Activated CD4-positive, alpha-beta T cell treated with anti-CD3 and anti-CD28 coated beads for 1 hour (primary cell): Measurements from ENCODE around the gene SLC9A7.
"Not testable (repeated sequence)": the region's sequence is repeated elsewhere in the genome, so short reads cannot be mapped to it uniquely, and the experiment has no call there.

Experiments used
- DNase-seq: peaks from one replicate; pipeline ENCODE4 v3.0.0-alpha.2; 2020

Gene SLC9A7

DNA sequence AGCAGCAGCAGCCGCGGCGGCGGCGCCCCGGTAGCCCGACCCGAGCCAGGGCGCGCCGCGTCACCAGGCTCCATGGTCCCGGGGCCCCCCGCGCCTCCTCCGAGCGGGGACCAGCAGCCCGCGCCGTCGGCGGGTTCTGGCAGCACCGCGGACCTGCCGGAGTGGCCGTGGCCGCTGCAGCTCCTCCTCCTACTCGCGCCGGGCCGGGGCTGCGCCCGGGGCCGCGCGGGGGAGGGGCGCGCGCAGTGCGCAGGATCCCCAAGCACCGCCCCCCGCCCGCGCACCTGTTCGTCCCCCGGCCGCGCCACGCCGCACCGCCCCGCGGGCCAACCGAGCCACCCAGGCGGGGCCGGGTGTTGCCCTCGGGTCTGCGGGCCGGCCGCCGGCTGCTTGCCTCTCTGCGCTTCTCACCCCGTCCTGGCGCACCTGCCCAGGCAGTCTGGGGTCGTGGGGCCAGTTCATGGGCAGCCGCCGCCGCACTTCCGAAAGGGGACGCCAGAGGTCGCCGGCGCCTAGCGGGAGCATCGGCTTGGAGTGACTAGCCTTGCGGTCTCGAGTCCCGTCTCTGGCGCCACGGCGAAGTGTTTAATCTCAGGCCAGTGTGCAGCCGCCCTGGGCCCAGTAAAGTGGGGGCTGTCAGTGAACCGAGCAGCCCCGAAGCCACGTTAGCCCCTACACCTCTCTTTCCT, at the start of gene SLC9A7:
Gene SLC9A7 (minus strand): TSS at position 163 of the 689 bp plus-strand sequence. CDS start 89 bp downstream, at position 74.
- peak; percentile 62 for DNase-seq

DNA sequence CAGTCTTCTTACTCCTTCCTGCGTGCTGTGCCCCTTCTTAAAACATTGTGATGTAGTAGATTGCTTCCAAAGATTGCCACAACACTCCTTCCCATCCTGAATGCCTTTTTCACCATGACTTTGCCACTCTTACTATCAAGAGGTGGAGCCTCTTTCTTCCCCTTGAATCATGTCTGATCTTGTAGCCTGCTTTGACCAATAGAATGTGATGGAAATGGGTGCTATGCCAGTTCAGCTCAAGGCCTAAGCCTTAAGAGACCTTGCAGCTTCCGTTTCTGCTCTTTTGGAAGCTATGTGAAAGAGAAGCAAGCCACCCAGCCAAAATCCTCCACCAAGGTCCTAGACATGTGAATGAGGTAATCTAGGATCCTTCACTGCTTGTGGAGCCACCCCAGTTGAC, 46.4 kb upstream of the SLC9A7 start:
- DNase-seq = no peak

DNA sequence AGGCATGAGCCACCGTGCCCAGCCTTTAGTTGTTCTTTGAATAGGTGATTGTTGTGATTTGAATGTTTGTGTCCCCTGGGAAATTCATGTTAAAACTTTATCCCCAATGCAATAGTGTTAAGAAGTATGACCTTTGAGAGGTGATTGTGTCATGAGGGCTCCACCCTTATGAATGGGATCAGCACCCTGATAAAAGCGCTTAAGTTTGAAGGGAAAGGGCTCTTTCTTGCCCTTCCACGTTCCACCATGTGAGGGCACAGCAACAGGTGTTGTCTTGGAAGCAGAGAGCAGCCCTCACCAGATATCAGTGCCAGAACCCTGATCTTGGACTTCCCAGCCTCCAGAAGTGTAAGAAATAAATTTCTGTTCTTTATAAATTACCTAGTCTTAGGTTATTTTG, 44.2 kb upstream of the SLC9A7 start:
- no peak for DNase-seq

- DNase-seq = peak; percentile 47
Observed at GRCh38 chrX:46796574-46797191, 37.8 kb upstream of the SLC9A7 start.

GRCh38 chrX:46793386-46794143, 34.6 kb upstream of the SLC9A7 start:
- no peak for DNase-seq

- DNase-seq = no peak
Observed at GRCh38 chrX:46792810-46793188, 33.9 kb upstream of the SLC9A7 start.

GRCh38 chrX:46791927-46792809, 33.2 kb upstream of the SLC9A7 start:
- no peak for DNase-seq

- no peak for DNase-seq
Observed at GRCh38 chrX:46788902-46789301, 30.0 kb upstream of the SLC9A7 start.

- not testable (repeated sequence) for DNase-seq
Observed at GRCh38 chrX:46784437-46784836, 25.5 kb upstream of the SLC9A7 start.

DNA sequence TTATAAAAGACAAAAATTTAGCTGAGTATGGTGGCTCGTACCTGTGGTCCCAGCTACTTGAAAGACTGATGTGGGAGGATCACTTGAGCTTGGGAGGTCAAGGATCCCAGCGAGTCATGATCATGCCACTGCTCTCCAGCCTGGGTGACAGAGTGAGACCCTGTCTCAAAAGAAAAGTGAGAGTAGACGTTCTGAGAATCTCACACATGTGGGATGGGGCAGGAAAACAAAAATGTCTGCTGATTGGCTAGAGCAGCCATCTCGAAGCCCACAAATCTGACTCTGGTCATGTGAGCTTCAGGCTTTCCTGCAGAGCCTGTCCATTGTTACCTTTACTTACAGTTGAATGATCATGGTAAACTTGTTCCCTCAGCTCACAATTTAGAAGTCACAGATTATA, 23.1 kb upstream of the SLC9A7 start:
- no peak for DNase-seq

DNA sequence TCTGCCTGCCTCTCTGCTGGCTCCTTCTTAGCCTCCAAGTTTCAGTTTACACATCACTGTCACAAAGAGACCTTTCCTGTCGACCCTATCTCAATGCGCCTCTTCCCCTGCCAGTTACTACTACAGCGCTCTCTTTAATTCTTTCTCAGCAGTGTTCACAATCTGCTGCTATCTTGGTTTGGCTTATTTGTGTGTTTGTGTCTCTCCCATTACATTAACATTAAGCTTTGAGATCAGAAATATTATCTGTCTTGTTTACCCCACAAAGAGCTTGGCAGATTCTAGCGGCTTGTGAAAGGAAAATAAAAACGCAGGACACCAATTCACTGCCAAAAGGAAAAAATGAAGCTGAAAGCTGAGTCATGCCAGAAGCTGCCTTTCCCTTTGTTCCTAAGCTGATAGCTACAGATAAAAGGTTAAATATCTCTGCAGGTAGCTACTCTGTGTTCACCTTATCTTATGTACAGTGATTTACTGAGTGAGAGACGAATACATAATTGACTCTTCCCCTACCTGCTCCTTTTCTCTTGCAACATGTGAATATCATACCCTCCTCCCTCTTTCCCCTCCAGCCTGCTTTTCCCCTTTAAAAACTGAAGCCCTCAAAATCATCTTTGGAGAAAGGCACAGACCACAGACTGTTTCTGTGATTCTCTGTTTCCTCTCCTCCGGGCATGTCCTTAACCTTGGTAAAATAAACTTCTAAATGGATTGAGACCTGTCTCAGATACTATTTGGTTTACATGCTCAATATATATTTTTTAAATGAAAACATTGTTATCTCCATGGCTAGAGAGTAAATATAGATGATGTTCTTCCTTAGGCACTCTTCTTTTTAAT, 19.3 kb upstream of the SLC9A7 start:
- DNase-seq = no peak

GRCh38 chrX:46770817-46771163, 11.9 kb upstream of the SLC9A7 start:
- DNase-seq = no peak

DNA sequence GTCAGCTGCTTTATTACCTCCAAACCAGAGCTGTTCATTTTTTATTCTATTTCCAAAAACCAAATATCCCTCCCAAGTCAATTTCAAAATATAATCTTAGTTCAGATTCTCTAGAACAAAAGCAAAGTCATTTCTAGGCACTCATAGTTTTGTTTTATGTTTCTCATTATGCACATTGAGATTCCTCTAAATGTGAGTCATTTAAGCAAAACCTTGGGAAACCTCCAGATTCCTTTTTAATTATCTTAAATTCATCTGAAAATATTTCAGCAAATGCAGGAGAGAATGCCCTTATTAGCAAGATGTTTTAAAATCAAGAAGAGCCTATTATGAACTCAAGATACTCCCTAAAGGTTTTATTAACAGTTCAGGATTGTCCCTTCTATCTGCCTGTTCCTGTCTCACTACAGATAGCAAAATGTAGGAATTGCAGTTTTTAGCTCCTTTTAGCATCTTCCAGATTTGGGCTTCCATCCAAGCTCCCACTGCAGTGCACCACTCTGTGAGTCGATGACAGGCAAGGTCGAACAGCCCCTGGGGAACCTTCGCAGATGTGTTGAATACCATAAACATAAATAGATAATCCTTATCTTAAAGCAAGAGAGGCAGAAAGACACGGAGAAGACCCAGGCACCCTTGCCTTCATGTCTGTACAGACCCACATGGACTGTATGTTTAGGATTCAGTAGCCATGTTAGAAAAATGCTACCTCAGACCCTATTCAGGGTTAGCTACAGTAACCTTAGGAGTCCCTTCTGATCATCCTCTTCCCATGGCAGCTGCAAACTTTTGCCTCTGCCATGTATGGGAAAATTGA, 11.3 kb upstream of the SLC9A7 start:
- no peak for DNase-seq

DNA sequence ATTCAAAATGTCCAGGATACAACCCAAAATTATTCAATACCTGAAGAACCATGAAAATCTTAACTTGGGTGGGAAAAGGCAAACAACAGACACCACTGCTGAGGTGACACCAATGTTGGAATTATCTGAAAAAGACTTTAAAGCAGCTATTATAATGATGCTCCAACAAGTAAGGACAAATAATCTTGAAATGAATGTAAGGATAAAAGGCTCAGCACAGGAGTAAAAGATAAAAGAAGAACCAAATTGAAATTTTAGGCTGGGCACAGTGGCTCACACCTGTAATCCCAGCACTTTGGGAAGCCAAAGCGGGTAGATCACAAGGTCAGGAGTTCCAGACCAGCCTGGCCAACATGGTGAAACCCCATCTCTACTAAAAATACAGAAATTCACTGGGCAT, 4.0 kb upstream of the SLC9A7 start:
- no peak for DNase-seq

DNA sequence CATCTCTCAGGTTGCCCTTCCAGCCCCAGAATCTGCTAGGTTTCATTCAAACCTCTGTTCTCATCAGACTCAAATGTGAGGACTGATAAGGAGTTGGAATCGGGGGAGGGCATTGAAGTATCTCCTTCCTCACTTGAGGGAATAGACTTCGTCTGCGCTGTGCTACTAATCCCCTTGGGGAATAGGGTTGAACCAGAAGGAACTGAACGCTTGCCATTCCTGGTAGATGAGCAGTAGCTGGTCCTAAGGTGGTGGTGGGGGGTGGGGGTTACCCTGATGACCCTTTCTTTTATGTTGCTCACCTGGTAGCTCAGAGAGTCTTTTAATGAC, 692 bp upstream of the SLC9A7 start:
- no peak for DNase-seq

- DNase-seq = no peak
Observed at GRCh38 chrX:46758163-46758955, 559 bp downstream of the SLC9A7 start.

- DNase-seq = no peak
Observed at GRCh38 chrX:46757593-46757992, 1.3 kb downstream of the SLC9A7 start.

DNA sequence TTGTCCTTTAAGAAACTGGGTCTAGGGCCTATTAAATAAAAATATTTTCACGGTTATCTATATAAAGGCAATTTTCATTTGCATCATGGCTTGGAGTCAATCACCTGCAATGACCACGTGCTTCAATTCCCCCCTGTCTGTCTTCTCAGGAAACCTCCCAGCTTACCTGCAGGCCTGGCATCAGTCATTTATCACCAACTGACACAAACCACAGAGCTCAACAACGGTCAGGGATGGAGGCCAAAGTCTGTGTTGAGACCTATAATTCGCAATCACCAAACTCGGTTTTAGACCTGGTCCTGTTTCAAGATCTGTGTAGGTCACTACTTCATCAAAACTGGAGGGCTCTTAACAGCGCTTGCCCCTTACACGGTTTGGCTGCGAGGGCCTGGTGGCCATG, 1.9 kb downstream of the SLC9A7 start:
- no peak for DNase-seq

DNA sequence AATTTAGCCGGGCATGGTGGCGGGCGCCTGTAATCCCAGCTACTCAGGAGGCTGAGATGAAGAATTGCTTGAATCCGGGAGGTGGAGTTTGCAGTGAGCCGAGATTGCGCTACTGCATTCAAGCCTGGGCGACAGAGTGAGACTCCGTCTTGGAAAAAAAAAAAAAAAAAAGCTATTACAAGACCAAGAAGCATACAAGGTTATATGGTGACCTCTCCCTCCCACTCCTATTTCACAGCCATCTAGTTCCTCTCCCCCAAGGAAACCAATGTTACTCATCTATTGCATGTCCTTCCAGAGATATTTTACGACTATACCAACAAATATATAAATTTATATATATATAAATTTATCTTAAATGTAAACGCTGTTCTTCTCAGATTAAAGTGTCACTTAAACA, 3.2 kb downstream of the SLC9A7 start:
- DNase-seq = no peak

- no peak for DNase-seq
Observed at GRCh38 chrX:46754586-46755061, 4.3 kb downstream of the SLC9A7 start.

DNA sequence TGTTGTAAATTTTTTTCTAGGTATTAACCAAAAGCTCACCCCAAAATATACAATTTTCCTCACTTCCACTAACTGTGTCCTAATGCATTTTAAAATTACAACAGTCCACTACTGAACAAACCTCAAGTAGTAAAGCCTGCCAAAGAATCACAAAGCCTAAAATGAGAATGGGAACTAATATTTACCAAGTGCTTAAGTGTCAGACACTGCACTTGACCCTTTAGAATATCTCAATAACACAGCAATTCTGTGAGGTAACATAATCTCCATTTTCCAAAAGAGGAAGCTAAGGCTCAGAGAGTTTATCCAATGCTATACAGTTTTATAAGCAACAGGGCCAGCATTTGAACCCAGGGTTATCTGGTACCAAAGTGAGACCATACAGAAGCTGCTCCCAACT, 4.9 kb downstream of the SLC9A7 start:
- DNase-seq = no peak
